ENCODE results near the gene CNIH2. TPM values are rescaled to one million over a fixed set of nuclear protein-coding genes. Genes with fewer than 3 reads are reported as not detected.

The CNIH2 gene
- total RNA-seq, 1 donor from 2014 or later = 46.0 TPM

GRCh38 chr11:66294626-66295620 is 16.9 kb downstream of the CNIH2 start:
- DNase-seq (ENCODE audit: low read depth, low spot score) = no peak
- H3K4me3 Mint-ChIP-seq = no peak overlapping the region
- H3K36me3 Mint-ChIP-seq (ENCODE audit: low read depth) = no peaks in the 10 kb centered on the region
- no peaks in the 10 kb centered on the region for H3K9me3 Mint-ChIP-seq
- peaks cover 56% of the 10 kb centered on the region for H3K27me3 Mint-ChIP-seq (ENCODE audit: low read depth)
- H3K4me1 Mint-ChIP-seq = peaks cover 17% of the 10 kb centered on the region
- no peak for TF ChIP-seq CTCF (conservative IDR thresholded peaks at IDR 0.05)
- no peak overlapping the region for H3K27ac Mint-ChIP-seq (ENCODE audit: unreplicated experiment)

GRCh38 chr11:66297610-66298009 is 19.6 kb downstream of the CNIH2 start:
- Mint-ChIP-seq H3K9me3 (no peaks in the 10 kb centered on the region), H3K4me1 (peaks cover 4% of the 10 kb centered on the region), H3K4me3 (no peak overlapping the region), H3K36me3 (ENCODE audit: low read depth) (no peaks in the 10 kb centered on the region), H3K27ac (ENCODE audit: unreplicated experiment) (no peak overlapping the region), H3K27me3 (ENCODE audit: low read depth) (peaks cover 37% of the 10 kb centered on the region)
- no peak for TF ChIP-seq CTCF (conservative IDR thresholded peaks at IDR 0.05)
- no peak for DNase-seq (ENCODE audit: low read depth, low spot score)

GRCh38 chr11:66299186-66299585 is 21.2 kb downstream of the CNIH2 start:
- no peaks in the 10 kb centered on the region for H3K9me3 Mint-ChIP-seq
- no peaks in the 10 kb centered on the region for H3K4me1 Mint-ChIP-seq
- H3K36me3 Mint-ChIP-seq (ENCODE audit: low read depth) = no peaks in the 10 kb centered on the region
- H3K27ac Mint-ChIP-seq (ENCODE audit: unreplicated experiment) = no peak overlapping the region
- H3K4me3 Mint-ChIP-seq = no peak overlapping the region
- TF ChIP-seq CTCF (conservative IDR thresholded peaks at IDR 0.05) = no peak
- peaks cover 22% of the 10 kb centered on the region for H3K27me3 Mint-ChIP-seq (ENCODE audit: low read depth)
- DNase-seq (ENCODE audit: low read depth, low spot score) = no peak

- H3K4me3 Mint-ChIP-seq = no peak overlapping the region
- no peaks in the 10 kb centered on the region for H3K9me3 Mint-ChIP-seq
- H3K27me3 Mint-ChIP-seq (ENCODE audit: low read depth) = peaks cover 10% of the 10 kb centered on the region
- DNase-seq (ENCODE audit: low read depth, low spot score) = no peak
- no peaks in the 10 kb centered on the region for H3K36me3 Mint-ChIP-seq (ENCODE audit: low read depth)
- TF ChIP-seq CTCF (conservative IDR thresholded peaks at IDR 0.05) = no peak
- H3K4me1 Mint-ChIP-seq = no peaks in the 10 kb centered on the region
- no peak overlapping the region for H3K27ac Mint-ChIP-seq (ENCODE audit: unreplicated experiment)
Measured at GRCh38 chr11:66302656-66303055, 24.7 kb downstream of the CNIH2 start.

DNA sequence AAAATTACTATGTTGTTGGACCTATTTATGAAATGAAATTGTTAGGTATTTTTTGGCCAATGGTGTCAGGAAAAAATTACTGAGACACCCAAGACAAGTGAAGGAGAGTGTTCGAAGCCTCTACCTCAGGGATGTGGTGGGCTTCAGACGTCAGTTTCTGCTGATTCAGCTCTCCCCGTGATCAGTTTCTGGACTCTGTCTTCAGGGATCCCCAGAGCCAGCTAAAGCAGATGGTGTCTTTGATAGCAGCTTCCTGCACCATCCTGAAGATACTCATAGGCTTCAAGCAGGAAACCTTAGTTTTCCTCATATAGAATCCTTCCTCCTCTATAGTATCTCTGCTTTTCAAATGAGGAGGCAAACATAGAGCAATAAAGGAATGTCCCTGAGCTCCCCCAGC is 31.5 kb downstream of the CNIH2 start:
- no peak for DNase-seq (ENCODE audit: low read depth, low spot score)
- peak overlapping the region; percentile 51 for H3K4me3 Mint-ChIP-seq
- H3K4me1 Mint-ChIP-seq = peaks cover 13% of the 10 kb centered on the region
- H3K27ac Mint-ChIP-seq (ENCODE audit: unreplicated experiment) = no peak overlapping the region
- H3K36me3 Mint-ChIP-seq (ENCODE audit: low read depth) = no peaks in the 10 kb centered on the region
- TF ChIP-seq CTCF (conservative IDR thresholded peaks at IDR 0.05) = no peak
- H3K9me3 Mint-ChIP-seq = no peaks in the 10 kb centered on the region
- H3K27me3 Mint-ChIP-seq (ENCODE audit: low read depth) = peaks cover 5% of the 10 kb centered on the region

Measured in neural crest cell (in vitro differentiated cells).